ENCODE results near the gene VAMP1. TPM values are rescaled to one million over a fixed set of nuclear protein-coding genes. Genes with fewer than 3 reads are reported as not detected.
"Not testable (repeated sequence)": the region's sequence is repeated elsewhere in the genome, so short reads cannot be mapped to it uniquely, and the experiment has no call there.

Gene VAMP1
- total RNA-seq, 1 donor from 2014 or later, result 14.0 TPM

DNA sequence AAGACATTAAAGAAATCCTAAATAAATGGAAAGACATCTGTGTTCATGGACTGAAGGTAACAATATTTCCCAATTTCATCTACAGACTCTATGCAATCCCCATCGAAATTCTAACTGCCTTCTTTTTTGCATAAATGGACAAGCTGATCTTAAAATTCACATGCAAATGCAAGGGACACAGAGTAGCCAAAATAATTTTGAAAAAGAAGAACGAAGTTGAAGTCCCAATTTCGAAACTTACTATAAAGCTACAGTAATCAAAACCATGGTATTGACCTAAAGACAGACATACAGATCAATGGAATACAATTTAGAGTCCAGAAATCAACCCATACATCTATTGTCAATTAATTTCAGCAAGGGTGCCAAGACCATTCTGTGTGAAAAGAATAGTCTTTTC lies 42.2 kb downstream of the VAMP1 start:
- H3K36me3 Mint-ChIP-seq (ENCODE audit: unreplicated experiment), result no peaks in the 10 kb centered on the region
- H3K27ac Mint-ChIP-seq (ENCODE audit: unreplicated experiment), result no peak overlapping the region
- no peak for TF ChIP-seq CTCF (IDR thresholded peaks at IDR 0.05; ENCODE audit: partially characterized antibody, unreplicated experiment)
- H3K4me3 Mint-ChIP-seq (ENCODE audit: unreplicated experiment), result no peak overlapping the region
- no peaks in the 10 kb centered on the region for H3K9me3 Mint-ChIP-seq (ENCODE audit: unreplicated experiment)
- no peak for DNase-seq
- peaks cover 11% of the 10 kb centered on the region for H3K4me1 Mint-ChIP-seq (ENCODE audit: low read depth, unreplicated experiment)
- H3K27me3 Mint-ChIP-seq (ENCODE audit: unreplicated experiment), result peaks cover 3% of the 10 kb centered on the region

DNA sequence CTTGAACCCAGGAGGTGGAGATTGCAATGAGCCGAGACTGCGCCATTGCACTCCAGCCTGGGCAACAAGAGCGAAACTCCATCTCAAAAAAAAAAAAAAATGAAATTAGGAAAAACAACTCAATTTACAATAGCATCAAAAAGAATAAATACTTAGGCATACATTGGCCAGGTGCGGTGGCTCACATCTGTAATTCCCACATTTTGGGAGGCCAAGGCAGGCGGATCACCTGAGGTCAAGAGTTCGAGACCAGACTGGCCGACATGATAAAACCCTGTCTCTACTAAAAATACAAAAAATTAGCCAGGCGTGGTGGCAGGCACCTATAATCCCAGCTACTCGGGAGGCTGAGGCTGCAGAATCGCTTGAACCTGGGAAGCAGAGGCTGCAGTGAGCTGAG lies 42.7 kb downstream of the VAMP1 start:
- H3K36me3 Mint-ChIP-seq (ENCODE audit: unreplicated experiment); H3K4me3 Mint-ChIP-seq (ENCODE audit: unreplicated experiment); H3K27me3 Mint-ChIP-seq (ENCODE audit: unreplicated experiment); DNase-seq; H3K27ac Mint-ChIP-seq (ENCODE audit: unreplicated experiment); H3K9me3 Mint-ChIP-seq (ENCODE audit: unreplicated experiment): not testable (repeated sequence)
- H3K4me1 Mint-ChIP-seq (ENCODE audit: low read depth, unreplicated experiment), result peaks cover 11% of the 10 kb centered on the region

- Mint-ChIP-seq H3K27me3 (ENCODE audit: unreplicated experiment) (peaks cover 3% of the 10 kb centered on the region), H3K27ac (ENCODE audit: unreplicated experiment) (no peak overlapping the region), H3K36me3 (ENCODE audit: unreplicated experiment) (no peaks in the 10 kb centered on the region), H3K4me1 (ENCODE audit: low read depth, unreplicated experiment) (peaks cover 11% of the 10 kb centered on the region), H3K4me3 (ENCODE audit: unreplicated experiment) (no peak overlapping the region), H3K9me3 (ENCODE audit: unreplicated experiment) (no peaks in the 10 kb centered on the region)
- TF ChIP-seq CTCF (IDR thresholded peaks at IDR 0.05; ENCODE audit: partially characterized antibody, unreplicated experiment), result no peak
- no peak for DNase-seq
Measured at GRCh38 chr12:6426882-6427671, 43.4 kb downstream of the VAMP1 start.

DNA sequence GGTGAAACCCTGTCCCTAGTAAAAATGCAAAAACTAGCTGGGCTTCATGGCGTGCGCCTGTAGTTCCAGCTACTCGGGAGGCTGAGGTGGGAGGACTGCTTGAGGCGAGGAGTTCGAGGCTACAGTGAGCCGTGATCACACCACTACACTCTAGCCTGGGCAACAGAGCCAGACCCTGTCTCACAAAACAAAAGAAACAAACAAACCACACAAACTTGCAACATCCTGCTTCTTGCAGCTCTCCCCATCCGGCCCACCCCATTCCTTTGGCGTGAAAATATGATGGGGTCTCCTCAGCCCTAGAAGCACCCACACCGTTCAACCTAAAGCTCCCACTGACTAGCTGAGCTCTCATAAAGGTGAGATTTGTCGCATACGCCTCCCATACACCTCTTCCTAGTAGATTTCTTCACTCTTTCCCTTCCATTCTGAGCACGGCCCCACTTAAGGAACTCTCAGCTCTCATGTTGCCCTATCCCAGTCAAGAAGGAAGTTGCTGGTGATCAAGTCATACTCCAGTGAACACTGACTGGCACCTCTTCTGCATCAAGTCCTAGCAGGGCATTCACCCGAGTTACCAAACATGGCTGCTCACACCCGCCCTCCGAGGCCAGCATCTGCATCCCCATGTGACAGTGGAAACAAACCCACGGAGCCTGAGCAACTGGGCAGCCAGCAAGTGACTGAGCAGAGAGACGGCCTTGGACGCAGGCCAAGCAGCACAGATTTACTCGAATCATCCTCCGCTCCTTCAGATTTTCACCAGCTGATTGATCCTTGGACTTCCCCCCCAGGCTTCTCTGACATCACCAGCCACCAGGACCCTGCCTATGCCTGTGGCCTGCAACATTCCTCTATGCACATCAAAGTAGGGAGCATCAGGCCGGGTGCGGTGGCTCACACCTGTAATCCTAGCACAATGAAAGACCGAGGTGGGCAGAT lies 44.6 kb downstream of the VAMP1 start:
- H3K4me3 Mint-ChIP-seq (ENCODE audit: unreplicated experiment), result no peak overlapping the region
- H3K27ac Mint-ChIP-seq (ENCODE audit: unreplicated experiment), result no peak overlapping the region
- H3K9me3 Mint-ChIP-seq (ENCODE audit: unreplicated experiment), result no peaks in the 10 kb centered on the region
- no peak for DNase-seq
- H3K4me1 Mint-ChIP-seq (ENCODE audit: low read depth, unreplicated experiment), result peaks cover 10% of the 10 kb centered on the region
- no peak for TF ChIP-seq CTCF (IDR thresholded peaks at IDR 0.05; ENCODE audit: partially characterized antibody, unreplicated experiment)
- H3K27me3 Mint-ChIP-seq (ENCODE audit: unreplicated experiment), result peaks cover 3% of the 10 kb centered on the region
- H3K36me3 Mint-ChIP-seq (ENCODE audit: unreplicated experiment), result no peaks in the 10 kb centered on the region

DNA sequence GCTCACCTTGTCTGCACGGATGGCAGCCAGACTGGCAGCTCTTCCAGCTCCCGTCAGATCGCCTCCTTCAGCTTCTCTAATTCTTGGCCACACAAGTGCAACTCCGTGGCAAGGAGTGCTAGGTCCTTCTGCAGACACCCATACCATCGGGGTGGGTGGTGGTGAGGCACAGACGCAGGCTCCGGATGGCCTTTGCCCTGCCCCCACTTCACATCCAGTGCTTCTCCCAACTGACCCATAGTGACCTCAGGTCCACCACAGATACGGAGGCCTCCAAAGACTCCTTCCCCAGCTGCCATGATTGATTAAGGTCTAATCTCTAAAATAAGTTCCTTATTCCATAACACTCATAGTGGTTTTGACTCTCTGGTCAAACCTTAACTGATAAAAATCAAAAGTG lies 45.6 kb downstream of the VAMP1 start:
- no peaks in the 10 kb centered on the region for H3K36me3 Mint-ChIP-seq (ENCODE audit: unreplicated experiment)
- peaks cover under 1% of the 10 kb centered on the region for H3K4me1 Mint-ChIP-seq (ENCODE audit: low read depth, unreplicated experiment)
- TF ChIP-seq CTCF (IDR thresholded peaks at IDR 0.05; ENCODE audit: partially characterized antibody, unreplicated experiment), result no peak
- no peaks in the 10 kb centered on the region for H3K9me3 Mint-ChIP-seq (ENCODE audit: unreplicated experiment)
- no peak overlapping the region for H3K4me3 Mint-ChIP-seq (ENCODE audit: unreplicated experiment)
- DNase-seq, result no peak
- peaks cover 3% of the 10 kb centered on the region for H3K27me3 Mint-ChIP-seq (ENCODE audit: unreplicated experiment)
- H3K27ac Mint-ChIP-seq (ENCODE audit: unreplicated experiment), result no peak overlapping the region

Measured in glutamatergic neuron (in vitro differentiated cells).